GM12878 (cell line): ENCODE data around the gene GHRL. TPM values are rescaled to one million over a fixed set of nuclear protein-coding genes. Genes with fewer than 3 reads are reported as not detected.

Experiments used
- ATF7 ChIP-seq: fragments of 450-650 bp; IDR thresholded peaks from 2 replicates; pipeline ENCODE4 v1.6.1; 2016; ENCODE audit warnings: low read depth, mild to moderate bottlenecking
- BACH1 ChIP-seq: fragments of 450-650 bp; IDR thresholded peaks from 2 replicates; pipeline ENCODE4 v1.6.1; 2017; ENCODE audit warnings: mild to moderate bottlenecking, borderline replicate concordance
- BCL3 ChIP-seq: IDR thresholded peaks from 2 replicates; pipeline ENCODE4 v1.6.1; 2011; ENCODE audit warnings: borderline replicate concordance, low read depth, mild to moderate bottlenecking, moderate library complexity, low read length; ENCODE audit not compliant: insufficient read depth, poor library complexity, severe bottlenecking
- CBX3 ChIP-seq: fragments of 200-600 bp; sonication (generic); IDR thresholded peaks from 2 replicates; pipeline ENCODE4 v1.6.1; 2016; ENCODE audit warnings: low read depth, borderline replicate concordance
- CTCF ChIP-seq, 3 experiments: IDR thresholded peaks in 2 of 3; conservative IDR thresholded peaks in 1 of 3; 2 replicates each; pipeline ENCODE4 v1.5.1; 2011; ENCODE audit warnings: low read depth in 3 of 3, low read length in 3 of 3, mild to moderate bottlenecking in 3 of 3, control low read depth in 2 of 3, moderate library complexity in 2 of 3, inconsistent platforms in 1 of 3, mixed read lengths in 1 of 3; ENCODE audit not compliant: control insufficient read depth in 2 of 3, insufficient read depth in 1 of 3; ENCODE audit errors: extremely low read depth in 1 of 3
- ESRRA ChIP-seq: IDR thresholded peaks from 2 replicates; pipeline ENCODE4 v1.6.1; 2012; ENCODE audit warnings: mild to moderate bottlenecking, low read length, improper control_type of control experiment
- FOXK2 ChIP-seq: fragments of 450-650 bp; IDR thresholded peaks from 2 replicates; pipeline ENCODE4 v1.6.1; 2017; ENCODE audit warnings: mild to moderate bottlenecking, moderate library complexity
- GABPA ChIP-seq: IDR thresholded peaks from 2 replicates; pipeline ENCODE4 v1.6.1; 2014; ENCODE audit warnings: antibody characterized with exemption, low read depth, mild to moderate bottlenecking, inconsistent platforms
- IKZF1 ChIP-seq: fragments of 450-650 bp; conservative IDR thresholded peaks from 2 replicates; pipeline ENCODE4 v1.6.1; 2017; ENCODE audit warnings: antibody characterized with exemption, mild to moderate bottlenecking
- IRF3 ChIP-seq: fragments of 450-650 bp; IDR thresholded peaks from 2 replicates; pipeline ENCODE4 v1.6.1; 2014; ENCODE audit warnings: mild to moderate bottlenecking
- MAX ChIP-seq: IDR thresholded peaks from 2 replicates; pipeline ENCODE4 v1.6.1; 2012; ENCODE audit warnings: low read depth, low read length, improper control_type of control experiment
- MXI1 ChIP-seq: fragments of 150-350 bp; IDR thresholded peaks from 2 replicates; pipeline ENCODE4 v1.6.1; 2011; ENCODE audit warnings: low read depth, mild to moderate bottlenecking, inconsistent platforms, low read length, improper control_type of control experiment
- NBN ChIP-seq: fragments of 450-650 bp; IDR thresholded peaks from 2 replicates; pipeline ENCODE4 v1.6.1; 2016
- NKRF ChIP-seq: fragments of 450-650 bp; conservative IDR thresholded peaks from 2 replicates; pipeline ENCODE4 v1.6.1; 2017; ENCODE audit warnings: mild to moderate bottlenecking, moderate library complexity
- NR2F1 ChIP-seq: fragments of 450-650 bp; conservative IDR thresholded peaks from 2 replicates; pipeline ENCODE4 v1.6.1; 2017; ENCODE audit warnings: mild to moderate bottlenecking
- RBBP5 ChIP-seq: fragments of 200-600 bp; sonication (generic); conservative IDR thresholded peaks from 2 replicates; pipeline ENCODE4 v1.6.1; 2016
- SIN3A ChIP-seq: IDR thresholded peaks from 2 replicates; pipeline ENCODE4 v1.6.1; 2012; ENCODE audit warnings: low read depth, low read length, improper control_type of control experiment
- SP1 ChIP-seq: IDR thresholded peaks from one replicate; pipeline ENCODE4 v1.6.1; 2011; ENCODE audit warnings: low read depth, low read length
- SUPT20H ChIP-seq: IDR thresholded peaks from 2 replicates; pipeline ENCODE4 v1.6.1; 2011; ENCODE audit warnings: low read depth, mild to moderate bottlenecking, low read length, moderate library complexity, borderline replicate concordance; ENCODE audit not compliant: control insufficient read depth
- TBL1XR1 ChIP-seq: IDR thresholded peaks from 2 replicates; pipeline ENCODE4 v1.6.1; 2012; ENCODE audit warnings: low read depth, low read length, improper control_type of control experiment
- TCF12 ChIP-seq: IDR thresholded peaks from 2 replicates; pipeline ENCODE4 v1.6.1; 2011; ENCODE audit warnings: low read depth, mild to moderate bottlenecking, low read length
- TCF7 ChIP-seq: IDR thresholded peaks from 2 replicates; pipeline ENCODE4 v1.6.1; 2014; ENCODE audit warnings: antibody characterized with exemption, borderline replicate concordance
- YBX1 ChIP-seq: fragments of 450-650 bp; IDR thresholded peaks from 2 replicates; pipeline ENCODE4 v1.6.1; 2016; ENCODE audit warnings: antibody characterized with exemption
- ZNF384 ChIP-seq: IDR thresholded peaks from 2 replicates; pipeline ENCODE4 v1.6.1; 2012; ENCODE audit warnings: low read depth, mild to moderate bottlenecking, low read length, improper control_type of control experiment, borderline replicate concordance
- polyA plus RNA-seq, 11 experiments: library from polyadenylated mRNA; depleted of rRNA in 4 of 11; unstranded in 6 of 11; stranded (reverse) in 5 of 11; fragments of >200 nt; fragmentation: Nextera tagmentation in 4 of 11; fragmentation: Illumina TruSeq in 1 of 11; extraction: Ambion mirVana in 4 of 11; extraction: Trizol in 1 of 11; gene quantifications; 1 replicate in 1 of 11; 2 replicates in 10 of 11; pipeline versions ENCODE4 v1.2.1 to v1.2.3, GENCODE V29; 2011 to 2016; ENCODE audit warnings: inconsistent platforms in 2 of 11, missing spikeins in 2 of 11, low read depth in 1 of 11
- total RNA-seq, 4 experiments: library from RNA; depleted of rRNA in 3 of 4; stranded (reverse); fragments of >200 nt in 3 of 4; fragmentation: Illumina TruSeq in 1 of 4; extraction: Trizol in 1 of 4; gene quantifications; 2 replicates each; pipeline versions ENCODE4 v1.2.1 to v1.2.3, GENCODE V29; 2013 to 2021

GHRL gene
- total and polyA plus RNA-seq, 10 of the 15 experiments (the other 5 are each of a cell fraction or from before 2014, with no cell fraction given) = 0.35 to 2.2 (median 0.88) TPM

- TF ChIP-seq GABPA (no peak), SP1 (no peak), FOXK2 (no peak), IRF3 (no peak), NR2F1 (no peak), BCL3 (no peak), NKRF (peak; percentile 13; the same call in 1 of the 2 replicates), ESRRA (no peak), IKZF1 (peak; percentile 37), ZNF384 (no peak), YBX1 (no peak), SUPT20H (no peak), TCF7 (no peak), MAX (no peak), NBN (no peak), MXI1 (no peak), CBX3 (no peak), RBBP5 (no peak), ATF7 (no peak), BACH1 (no peak), TBL1XR1 (no peak), TCF12 (0 out of 2 replicates have a peak, but pooled peaks have one; percentile 5), SIN3A (peak; percentile 69; the same call in 1 of the 2 replicates), CTCF (IDR thresholded peaks at IDR 0.05 in 2 of 3, conservative IDR thresholded peaks at IDR 0.05 in 1 of 3; ENCODE audit: control insufficient read depth in 2 of 3, extremely low read depth in 1 of 3, insufficient read depth in 1 of 3, low read depth in 3 of 3, low read length in 3 of 3) (no peak)
Observed at GRCh38 chr3:10248984-10249748, 43.6 kb downstream of the GHRL start (continued).
